Activated T-helper 1 cell treated with Interleukin-2 at 50 U/mL for 16 hours (primary cell): ENCODE data around the gene VPS50.
"Not testable (repeated sequence)": the region's sequence is repeated elsewhere in the genome, so short reads cannot be mapped to it uniquely, and the experiment has no call there.

Source experiments
- DNase-seq: peaks from one replicate; pipeline ENCODE4 v3.0.0-alpha.2; 2020; ENCODE audit warnings: low read depth

The VPS50 gene

DNA sequence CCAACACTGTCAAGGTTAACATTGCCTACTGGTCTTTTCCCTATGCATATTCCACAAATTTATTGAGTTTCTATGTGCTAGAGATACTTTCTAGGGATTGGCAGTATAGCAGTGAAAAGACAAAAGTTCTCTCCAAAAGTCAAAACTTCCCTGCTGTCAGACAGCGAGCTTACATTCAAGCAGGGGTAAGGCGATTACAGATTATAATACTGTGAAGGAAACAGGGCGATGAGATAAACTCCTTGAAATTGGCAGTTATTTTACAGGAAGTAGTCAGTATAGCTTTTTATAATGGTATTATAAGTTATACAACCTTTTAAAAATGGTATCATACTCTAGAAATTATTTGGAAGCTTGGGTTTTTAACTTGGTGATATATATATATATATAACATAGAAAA, 9.9 kb downstream of the VPS50 start:
- no peak for DNase-seq

GRCh38 chr7:93245525-93246432, 13.6 kb downstream of the VPS50 start:
- no peak for DNase-seq

- no peak for DNase-seq
Observed at GRCh38 chr7:93249491-93250148, 17.5 kb downstream of the VPS50 start.

DNA sequence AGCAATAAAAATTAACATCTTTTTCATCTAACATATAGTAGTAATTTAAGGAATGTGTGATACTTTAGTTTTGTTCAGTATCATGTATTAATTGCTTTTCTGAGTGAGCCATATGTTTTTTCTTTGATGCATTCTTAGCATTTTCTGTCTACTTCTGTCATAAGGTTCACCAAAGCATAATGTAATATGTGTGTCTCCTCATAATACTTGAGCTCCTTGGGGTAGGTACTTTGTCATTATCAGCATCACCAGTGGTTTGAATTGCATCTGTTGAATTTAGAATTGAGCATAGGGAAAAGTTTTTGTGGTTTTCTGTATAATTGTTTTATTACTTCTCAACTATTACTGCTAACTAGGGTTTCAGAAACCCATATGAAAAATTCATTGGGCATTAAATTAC, 26.5 kb downstream of the VPS50 start:
- DNase-seq, result no peak

DNA sequence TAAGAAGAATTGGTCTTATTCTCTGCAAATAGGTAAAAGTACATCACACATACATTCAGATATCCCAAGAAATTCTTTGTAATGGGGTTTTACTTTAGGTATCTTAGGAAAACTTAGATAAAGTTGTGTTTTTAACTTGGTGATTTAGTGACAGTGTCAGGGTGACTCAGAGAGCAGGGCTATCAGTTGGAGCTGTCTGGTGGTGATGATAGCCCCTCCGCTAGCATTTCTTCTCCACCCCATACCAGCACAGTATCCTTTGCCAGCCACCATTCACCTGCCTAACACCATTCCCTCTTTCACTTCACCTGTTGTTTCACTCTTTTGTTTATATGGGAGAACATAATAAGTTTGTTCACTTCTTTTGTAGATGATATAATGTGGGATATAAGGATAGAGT, 30.4 kb downstream of the VPS50 start:
- DNase-seq, result no peak

DNA sequence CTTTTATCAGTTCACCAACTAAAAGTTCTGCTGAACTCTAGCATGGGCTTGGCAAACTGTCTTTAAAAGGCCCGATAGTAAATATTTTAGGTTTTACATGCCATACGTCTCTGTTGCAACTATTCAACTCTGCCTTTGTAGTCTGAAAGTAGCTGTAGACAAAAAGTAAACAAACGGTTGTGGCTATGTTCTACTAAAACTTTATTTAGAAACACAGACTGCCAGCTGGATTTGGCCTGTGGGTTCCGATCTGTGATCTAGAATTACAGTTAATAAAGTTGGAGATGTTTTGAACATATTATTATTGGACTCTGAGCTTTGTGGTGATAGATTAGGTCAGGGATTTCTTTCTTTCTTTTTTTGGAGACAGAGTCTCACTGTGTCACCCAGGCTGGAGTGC, 33.1 kb downstream of the VPS50 start:
- no peak for DNase-seq

DNA sequence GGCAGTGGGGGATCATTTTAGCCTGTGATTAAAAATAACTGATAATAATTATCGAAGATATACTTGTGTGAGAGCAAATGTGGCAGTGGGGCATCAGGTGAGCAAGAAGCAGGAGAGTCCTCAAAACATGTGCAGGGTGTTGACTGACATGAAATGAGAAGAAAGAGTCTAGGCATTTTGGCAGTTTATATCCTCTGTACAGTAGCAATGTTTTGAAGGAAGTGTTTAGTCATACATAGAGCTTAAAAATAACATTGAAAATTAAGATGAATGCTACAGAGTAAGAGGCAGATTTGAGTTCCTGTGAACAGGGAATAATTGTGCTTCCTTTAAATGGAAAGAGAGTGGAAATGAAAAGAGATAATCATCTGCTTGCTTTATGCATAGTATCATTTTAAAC, 47.4 kb downstream of the VPS50 start:
- no peak for DNase-seq

DNA sequence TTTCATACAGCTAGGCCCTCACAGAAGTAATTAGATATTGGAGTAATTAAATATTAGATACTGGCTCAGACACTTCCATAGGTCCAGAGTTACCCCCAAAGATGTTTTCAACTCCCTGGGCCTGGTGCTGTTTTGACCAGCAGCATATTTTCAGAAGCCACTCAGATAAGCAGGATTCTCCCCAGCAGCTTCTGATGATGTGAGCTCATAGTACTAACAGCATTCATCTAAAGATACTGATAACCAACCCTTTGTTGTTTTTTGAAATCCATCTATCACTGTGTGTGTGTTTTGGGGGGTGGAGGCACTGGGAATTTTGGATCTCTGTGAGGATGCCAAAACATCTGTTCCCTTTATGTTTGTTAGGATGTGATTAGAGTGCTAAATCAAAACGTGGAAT, 52.7 kb downstream of the VPS50 start:
- no peak for DNase-seq

- no peak for DNase-seq
Observed at GRCh38 chr7:93293229-93293628, 61.1 kb downstream of the VPS50 start.

- no peak for DNase-seq
Observed at GRCh38 chr7:93298206-93298605, 66.0 kb downstream of the VPS50 start.

GRCh38 chr7:93298671-93299070, 66.5 kb downstream of the VPS50 start:
- no peak for DNase-seq

DNA sequence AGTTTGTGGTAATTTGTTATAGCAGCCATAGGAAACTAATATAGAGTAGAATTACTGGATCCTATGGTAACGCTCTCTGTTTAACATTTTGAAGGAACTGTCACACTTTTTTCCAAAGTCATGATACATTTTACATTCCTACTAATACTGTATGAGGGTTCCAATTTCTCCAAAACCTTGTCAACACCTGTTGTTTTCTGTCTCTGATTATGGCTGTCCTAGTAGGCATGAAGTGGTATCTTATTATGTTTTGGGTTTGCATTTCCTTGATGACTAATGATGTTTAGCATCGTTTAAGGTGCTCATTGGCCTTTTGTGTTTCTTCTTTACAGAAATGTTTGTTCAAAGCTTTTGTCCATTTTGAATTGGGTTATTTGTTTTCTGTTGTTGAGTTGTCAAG, 69.6 kb downstream of the VPS50 start:
- DNase-seq, result no peak

- no peak for DNase-seq
Observed at GRCh38 chr7:93307131-93307660, 75.0 kb downstream of the VPS50 start.

DNA sequence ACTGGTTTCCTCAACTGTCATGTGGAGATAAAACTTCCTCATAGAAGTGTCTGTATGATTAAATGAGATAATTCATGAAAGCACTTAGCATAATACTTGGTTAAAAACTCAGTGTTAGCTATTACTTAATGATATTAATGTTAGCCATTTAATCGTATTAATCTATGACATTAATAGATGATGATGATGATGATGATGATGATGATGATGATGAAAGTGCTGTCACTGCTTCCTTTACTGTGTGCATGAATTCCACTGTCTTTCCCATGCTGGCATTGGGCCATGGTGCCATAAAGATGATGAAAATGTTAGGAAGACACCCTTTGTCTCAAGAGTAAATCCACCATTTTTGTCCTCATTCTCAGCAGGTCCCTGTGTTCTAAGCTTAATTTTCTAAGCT, 75.8 kb downstream of the VPS50 start:
- no peak for DNase-seq

- DNase-seq, result no peak
Observed at GRCh38 chr7:93310346-93310745, 78.2 kb downstream of the VPS50 start.

- no peak for DNase-seq
Observed at GRCh38 chr7:93314449-93314848, 82.3 kb downstream of the VPS50 start.

- no peak for DNase-seq
Observed at GRCh38 chr7:93315896-93316295, 83.7 kb downstream of the VPS50 start.

DNA sequence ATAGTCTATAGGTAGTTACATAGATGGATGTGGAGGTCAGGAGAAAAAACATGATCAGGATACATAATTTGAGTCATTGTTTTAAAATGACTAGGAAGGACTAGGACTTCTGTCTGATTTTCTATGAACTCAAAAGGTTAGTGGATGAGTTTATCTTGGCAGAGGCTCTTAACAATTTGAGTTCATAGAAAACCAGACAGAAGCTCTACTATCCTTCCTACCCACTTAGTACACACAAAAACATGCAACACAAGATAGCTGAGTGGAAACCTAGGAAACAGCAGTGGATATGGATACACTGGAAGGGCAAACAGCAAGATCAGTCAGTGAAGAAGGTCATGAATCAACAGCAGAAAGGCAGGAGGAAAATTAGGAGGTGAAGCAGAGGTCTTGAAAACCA, 84.6 kb downstream of the VPS50 start:
- DNase-seq, result no peak

DNA sequence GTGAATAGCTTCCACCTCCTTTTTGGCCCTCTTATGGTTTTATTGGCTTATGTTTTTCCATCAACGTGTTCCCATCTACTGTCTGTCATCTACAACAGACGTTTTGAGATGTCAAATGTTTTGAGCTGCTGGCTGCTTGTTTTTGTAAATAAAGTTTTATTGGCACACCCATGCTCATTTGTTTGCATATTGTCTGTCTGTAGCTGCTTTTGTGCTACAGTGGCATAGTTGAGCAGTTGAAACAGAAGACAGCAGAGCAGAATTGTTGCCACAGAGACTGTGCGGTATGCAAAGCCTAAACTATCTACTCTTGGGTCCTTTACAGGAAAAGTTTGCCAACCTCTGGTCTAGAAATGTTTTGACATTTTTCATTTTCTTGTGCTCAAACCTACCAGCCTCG, 88.7 kb downstream of the VPS50 start:
- DNase-seq, result no peak

DNA sequence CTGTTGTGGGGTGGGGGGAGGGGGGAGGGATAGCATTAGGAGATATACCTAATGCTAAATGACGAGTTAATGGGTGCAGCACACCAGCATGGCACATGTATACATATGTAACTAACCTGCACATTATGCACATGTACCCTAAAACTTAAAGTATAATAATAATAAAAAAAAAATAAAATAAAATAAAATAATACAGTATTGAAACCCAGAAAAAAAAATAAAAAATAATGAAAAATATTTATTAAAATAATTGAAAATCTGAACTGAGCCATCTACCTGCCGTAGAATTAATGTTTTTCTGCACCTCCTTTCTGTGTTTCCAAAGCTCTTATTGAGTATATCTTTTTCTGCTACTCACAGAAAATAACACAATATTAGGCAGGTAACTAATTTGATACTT, 94.1 kb downstream of the VPS50 start:
- DNase-seq, result not testable (repeated sequence)

DNA sequence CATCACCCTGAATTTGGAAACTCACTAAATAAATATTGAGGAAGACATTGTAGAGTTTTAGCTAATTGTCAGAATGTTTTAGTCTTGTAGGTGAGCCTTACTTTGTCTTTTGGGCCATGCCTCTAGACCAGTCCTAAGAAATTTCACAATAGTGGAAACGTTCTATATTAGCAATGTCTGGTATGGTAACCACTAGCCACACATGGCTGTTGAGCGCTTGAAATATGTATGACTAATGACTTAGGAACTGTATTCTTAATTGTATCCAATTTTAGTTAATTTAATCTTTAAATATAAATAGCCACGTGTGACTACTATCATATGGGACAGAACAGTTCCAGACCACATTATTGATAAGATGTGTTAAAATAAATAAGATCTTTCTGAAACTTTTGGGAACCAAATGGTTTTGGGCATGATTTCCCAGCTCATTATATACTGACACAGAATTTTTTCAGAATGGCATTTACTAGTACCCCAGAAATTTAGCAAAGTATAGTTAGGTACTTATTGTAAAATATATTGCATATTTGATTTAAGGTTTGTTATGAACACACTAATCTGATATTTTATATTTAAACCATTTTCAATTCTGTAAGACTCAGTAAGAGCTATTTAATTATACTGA, 95.0 kb downstream of the VPS50 start:
- DNase-seq, result no peak

DNA sequence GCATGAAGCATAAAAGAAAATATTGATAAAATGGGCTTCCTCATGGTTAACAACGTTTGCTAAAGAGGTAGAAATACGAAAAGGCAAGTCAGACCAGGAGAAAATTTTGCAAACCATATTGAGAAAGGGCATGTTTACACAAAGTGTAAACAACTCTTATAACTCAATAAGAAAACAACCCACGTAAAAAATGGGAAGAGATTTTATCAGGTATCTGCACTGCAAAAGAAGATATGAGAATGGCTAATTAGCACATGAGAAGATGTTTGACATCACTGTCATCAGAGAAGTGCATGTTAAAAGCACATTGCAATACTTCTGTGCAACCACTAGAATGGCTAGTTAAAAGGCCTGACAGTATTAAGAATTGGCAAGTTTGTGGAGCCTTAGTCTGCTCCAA, 99.5 kb downstream of the VPS50 start:
- DNase-seq, result no peak

GRCh38 chr7:93332172-93332571, 100.0 kb downstream of the VPS50 start:
- no peak for DNase-seq
